ENCODE results near the gene BEGAIN.

The BEGAIN gene

DNA sequence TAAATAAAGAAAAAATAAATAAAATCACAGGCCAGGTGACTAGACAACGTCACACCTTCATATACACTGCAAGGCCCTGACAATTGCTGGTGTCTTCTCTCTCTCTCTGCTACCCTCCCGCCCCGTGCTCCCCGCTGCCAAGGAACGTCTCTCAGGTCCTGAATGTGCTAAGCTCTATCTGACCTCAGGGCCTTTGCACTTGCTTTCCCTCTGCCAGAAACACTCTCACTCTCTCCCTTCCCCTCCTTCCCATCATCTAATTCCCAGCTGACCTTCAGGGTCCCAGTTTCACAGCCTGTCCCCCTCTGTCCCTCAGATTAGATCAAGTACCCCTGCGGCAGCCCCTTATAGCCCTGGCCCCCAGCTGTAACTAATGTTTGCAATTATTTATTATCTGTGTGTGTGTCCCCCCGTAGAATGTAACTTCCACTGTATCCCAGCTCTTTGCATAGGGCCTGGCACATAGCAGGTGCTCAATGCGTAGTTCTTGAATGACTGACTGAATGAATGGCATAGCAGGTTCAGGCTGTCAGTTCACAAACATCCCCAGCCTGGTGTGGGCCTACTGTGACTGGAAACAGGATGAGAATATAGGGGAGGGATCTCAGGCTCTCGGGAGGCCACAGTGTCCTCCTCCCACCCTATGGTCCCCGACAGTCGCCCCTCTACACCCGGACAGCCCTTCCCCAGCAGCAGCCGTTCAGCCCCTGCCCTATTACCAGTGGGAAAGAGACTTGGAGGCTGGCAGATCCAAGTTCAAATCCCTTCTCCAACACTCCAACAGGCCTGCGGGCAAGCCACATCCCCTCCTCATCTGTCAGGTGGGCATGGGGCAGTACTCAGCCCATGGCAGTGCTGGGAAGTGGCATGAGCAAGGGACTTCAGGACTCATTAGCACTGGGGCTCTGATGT lies 6.6 kb downstream of the BEGAIN start:
- no peak for DNase-seq

DNA sequence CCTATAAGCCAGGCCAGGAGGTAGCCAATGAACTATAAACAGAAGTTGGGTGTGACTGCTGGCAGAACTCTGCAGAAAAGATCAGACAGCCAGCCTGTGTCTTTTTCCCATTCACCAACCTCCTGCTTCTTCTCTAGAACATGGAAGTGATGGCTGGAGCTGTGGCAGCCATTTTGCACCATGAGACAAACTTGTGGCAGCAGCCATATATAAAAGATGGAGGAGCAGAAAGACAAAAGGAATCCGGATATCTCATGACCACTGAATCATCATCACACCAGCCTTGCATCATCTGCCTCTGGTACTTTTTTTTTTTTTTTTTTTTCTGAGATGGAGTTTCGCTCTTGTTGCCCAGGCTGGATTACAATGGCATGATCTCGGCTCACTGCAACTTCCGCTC lies 8.7 kb downstream of the BEGAIN start:
- peak; percentile 48 for DNase-seq

DNA sequence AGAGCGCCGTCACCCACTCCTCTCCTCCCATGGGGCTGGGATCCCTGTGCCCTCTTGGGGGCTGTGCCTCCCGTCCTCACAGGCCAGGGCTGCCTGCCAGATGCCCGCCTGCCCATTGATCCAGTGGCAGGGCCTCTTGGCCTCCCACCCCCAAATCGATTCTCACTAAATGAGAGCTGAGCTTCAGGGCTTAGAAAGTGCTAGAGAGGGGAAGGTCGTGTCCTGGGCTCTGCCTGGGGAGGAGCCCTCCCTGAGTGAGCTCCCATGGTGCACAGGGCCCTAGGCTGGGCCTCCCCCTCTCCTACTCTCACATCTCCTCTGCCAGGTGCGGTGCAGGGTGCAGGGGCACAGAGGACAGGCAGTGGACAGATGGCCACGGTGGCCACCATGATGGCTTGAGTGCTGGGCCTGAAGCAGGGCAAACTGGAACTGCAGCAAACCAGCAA lies 9.2 kb downstream of the BEGAIN start:
- no peak for DNase-seq

DNA sequence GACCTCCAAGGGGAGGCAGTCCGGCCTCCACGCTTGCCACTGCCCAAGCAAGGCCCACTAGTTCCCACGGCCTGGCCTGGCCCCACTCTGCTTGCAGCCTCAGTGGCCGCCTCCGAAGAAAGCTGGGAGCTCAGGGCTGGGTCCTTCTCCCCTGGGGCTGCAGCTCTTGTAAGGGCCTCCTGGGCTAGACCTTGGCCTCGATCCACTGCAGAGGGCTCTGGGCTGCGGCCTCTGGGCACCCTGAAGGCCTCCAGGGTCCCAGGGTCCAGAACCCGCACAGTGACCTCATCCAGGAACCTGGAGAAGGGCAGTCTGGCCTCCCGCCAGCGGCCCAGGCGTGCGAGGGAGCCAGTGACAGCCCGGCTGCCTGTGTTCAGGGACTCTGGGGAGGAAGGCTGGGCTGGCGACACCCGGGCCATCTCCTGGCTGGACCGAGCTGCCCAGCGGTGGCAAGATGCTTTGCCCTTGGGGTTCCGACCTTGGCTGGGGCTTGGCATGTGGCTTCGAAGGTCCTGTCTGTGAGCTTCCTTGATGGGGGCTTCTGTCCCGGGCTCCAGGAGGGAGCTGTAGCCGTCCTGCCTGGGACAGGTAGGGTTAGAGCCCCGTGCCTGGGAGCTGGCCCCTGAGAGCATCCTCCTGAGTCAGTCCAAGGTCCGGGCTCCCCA lies 9.8 kb downstream of the BEGAIN start:
- no peak for DNase-seq

DNA sequence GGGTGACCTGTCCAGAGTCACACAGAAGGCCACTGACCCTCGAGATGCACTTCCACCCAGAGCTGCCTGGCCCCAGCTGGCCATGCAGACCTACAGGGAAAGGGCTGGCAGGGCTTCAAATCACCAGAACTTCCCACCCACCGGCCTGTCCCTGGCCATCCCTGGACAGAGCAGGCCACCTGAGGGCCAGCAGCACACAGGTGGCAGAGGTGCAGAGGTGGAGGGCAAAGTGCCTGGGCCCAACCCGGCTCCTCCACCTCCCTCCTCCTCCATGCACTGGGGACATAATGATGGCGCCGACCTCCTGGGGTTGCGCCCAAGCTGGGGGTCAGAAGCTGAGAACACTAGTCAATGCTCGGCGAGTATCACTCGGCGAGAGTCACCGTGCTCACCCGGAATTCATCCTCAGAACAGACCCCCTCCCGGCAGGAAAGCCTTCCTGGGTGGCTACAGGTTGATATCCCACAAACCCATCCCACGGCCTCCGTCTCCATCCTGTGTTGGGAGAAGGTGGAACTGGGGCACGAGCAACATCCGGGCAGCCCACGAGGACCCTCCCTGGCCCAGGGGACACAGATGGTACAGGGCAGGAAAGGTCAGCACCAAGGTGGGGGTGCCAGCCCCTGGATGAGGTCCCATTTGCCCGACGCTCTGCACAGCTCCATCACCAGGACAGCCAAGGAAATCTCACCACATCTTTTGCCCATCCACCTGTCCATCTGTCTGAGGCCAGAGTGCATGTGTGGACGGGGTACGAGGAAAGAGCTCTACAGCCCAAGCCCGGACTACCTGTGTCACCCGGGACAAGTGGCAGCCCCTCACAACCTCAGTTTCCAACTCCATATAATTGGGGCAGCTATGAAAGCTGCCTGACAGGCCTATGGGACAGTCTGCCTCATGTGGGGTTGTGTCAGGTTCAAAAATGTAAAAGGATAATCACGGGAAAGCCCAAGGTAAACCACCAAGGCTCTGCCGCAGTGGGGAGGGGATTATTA lies 10.8 kb downstream of the BEGAIN start:
- DNase-seq: no peak

DNA sequence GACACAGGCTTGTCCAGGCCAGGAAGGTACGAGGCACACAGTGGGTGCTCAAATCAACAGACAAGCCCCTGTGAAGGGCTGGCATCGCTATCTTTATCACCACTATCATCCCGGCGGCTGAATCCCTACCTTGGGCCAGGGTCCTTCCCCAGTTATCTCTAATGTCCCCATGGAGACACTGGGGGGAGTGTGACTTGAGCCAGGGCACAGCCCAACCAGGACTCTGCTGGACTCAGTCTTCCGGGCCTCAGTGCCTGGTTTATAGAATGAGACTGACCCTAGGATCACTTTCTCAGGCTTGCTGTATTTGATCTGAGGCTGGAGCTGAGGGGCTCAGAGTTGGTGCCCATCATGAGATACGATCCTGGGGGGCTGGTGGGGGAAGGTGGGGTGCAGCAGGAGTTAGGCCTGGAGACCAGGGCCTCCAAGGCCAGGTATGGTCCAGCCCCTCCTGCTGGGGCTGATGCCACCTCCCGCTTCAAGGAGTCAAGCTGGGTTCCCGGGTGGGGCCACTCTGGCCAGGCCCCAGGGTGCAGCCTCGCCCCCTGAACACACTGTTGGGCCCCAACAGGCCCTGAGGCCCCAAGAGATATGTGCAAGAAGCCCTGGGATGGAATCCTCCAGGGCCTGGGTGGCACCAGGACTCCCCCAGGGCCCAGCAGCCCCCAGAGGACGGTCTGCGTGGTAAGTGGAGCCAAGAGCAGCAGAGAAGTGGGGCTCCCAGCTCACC lies 11.8 kb downstream of the BEGAIN start:
- DNase-seq: no peak

DNA sequence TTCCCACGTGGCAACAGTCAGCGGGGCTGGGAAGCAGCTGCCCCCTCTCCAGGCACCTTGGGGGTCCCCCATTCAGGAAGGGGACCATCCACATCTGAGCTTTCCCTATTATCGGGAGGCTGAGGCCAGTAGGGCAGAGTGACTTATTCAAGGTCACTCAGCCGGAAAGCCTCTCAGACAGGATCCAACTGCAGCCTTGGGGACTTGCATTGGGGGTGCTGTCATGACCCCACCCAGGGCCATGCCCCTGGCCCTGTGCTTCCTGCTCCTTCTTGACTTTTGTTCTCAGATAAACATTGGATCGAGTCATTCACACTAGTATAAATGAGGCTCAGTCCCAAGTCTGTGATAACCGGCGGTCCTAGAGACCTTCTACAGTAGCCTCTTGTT lies 12.6 kb downstream of the BEGAIN start:
- no peak for DNase-seq

DNA sequence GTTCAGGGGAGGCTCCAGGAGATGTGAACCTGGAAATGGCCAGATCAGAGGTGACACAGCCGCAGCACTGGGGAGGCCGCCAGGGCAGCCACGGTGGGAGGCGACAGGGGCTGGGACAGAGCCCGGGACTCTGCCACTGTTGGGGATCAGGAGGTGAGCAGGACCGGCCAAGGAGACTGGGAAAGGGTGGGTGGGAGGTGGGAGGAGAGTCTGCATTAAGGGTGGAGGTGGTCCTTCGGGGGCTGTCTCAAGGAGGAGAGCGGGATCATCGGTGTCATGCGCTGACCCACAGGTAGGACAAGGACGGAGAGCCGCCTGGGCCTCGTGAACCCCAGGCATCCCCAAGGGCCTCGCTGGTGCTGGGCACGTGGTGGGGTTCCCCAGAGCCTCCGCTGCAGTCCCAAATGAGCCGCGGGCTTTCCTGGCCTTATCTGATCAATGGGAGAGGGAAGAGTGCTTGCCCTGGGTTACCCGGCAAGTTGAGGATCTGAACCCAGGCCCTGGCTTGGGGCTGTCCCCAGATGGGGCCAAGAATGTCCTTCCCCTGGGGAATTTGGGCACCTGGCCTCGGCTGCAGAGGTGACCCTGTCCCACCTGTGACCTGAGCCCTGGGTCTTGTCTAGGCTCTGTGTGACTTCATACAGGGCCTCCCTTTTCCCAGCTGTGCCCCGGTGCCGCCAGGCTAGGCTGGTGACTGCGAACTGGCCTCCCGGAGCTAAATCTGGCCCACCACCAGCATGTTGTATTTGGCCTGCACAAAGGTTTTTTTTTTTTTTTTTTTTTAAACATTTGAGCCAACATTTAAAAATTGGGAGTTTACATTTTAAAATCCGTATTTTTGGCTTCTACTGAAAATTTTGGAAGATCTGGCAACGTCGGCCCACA lies 13.2 kb downstream of the BEGAIN start:
- DNase-seq: no peak

DNA sequence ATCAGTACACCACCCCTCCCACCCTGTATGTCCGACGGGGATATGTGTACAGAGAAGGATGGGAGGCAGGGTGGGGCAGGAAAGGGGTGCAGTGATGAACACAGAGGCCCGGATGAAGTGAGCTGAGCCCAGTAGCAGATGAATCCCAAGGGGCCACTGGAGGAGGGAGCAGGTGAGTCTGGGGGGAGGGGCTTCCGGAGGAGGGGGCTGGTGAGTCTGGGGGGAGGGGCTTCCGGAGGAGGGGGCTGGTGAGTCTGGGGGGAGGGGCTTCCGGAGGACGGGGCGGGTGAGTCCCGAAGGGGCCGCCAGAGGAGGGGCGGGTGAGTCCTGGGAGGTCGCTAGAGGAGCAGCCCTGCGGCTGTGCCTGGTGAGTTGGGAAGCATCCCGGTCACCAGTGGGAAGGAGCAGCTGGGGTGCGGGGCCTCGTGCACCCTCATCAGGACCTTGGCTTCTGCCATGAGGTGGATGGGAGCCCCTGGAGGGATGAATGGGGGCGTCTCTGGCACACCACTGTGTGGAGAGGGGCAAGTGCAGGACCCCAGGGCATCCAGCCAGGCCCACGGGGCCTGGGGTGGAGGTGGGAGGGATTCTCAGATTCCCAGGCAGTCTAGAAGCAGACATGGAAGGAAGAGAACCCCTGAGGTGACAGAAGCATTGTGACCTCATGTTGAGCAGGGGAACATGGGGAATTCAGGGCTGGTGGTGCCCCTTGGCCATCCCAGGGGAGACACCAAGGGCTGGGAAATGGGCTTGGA lies 14.0 kb downstream of the BEGAIN start:
- DNase-seq: no peak

DNA sequence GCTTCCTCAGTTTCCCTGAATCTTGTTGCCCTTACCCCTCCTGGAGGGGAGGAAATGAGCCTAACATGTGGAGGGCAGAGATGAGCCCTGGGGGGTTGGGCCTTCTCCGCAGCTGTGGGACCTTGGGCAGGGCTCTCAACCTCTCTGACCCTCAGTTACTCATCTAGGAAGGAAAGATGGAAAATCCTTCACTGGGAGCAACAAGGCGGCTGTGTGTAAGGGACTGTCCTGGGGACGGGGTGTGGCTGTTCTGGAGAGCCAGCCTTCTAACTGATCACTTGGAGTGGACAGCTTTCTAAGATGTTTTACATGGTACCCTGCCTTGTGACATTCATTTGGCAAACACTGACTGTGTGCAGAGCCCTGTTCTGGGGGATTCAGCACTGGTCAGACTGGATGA lies 14.7 kb downstream of the BEGAIN start:
- DNase-seq: no peak

DNA sequence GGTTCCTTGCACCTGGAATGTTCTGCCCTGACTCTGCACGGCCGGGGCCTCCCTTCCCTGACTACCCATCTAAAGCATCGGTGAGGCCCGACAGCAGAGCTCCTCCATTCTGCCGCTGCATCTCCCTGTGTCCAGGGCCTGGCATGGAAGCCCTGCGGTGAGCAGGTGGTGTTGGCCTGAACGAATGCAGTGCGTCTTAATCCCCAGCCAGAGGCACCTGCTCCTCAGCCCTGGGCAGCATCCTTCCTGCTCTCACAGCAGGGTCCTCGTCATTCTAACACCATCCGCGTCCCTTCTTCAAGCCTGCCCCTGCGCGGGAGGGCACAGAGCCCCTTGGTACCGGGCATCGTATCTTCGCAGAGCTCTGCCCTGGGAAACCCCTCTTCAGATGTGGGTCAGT lies 15.4 kb downstream of the BEGAIN start:
- no peak for DNase-seq

DNA sequence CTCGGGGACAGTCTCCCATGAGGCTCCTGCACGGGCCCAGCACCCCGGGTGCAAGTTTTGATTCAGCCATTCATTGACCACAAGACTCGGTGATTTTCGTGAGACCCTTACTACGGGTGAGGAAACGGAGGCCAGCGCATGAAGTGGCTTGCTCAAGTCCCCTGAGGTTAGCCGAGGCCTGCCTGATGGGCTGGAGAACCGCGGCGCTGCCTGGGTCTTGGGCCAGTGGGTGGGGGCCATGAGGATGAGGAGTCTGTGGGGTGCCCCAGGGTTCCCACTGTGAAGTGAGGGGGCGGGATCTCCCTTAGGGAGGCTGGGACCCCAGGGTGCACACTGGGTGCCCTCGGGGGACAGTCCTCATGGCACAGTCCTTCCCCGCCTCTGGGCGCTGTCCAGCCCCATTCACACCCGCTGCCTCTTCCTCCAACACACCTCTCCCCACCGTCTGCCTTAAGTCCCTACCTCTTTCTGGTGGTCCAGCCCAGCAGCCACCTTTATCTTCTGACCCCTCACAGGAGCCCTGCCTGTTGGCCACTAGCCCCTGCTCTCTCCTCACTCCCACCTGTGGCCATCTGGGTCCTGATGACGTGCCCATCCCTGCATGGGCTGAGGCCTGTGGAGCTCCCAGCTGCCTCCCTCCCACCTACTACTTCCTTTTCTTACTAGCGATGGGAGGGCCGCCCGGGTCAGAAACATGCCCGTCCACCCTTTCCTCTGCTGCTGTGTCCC lies 16.3 kb downstream of the BEGAIN start:
- DNase-seq: no peak

DNA sequence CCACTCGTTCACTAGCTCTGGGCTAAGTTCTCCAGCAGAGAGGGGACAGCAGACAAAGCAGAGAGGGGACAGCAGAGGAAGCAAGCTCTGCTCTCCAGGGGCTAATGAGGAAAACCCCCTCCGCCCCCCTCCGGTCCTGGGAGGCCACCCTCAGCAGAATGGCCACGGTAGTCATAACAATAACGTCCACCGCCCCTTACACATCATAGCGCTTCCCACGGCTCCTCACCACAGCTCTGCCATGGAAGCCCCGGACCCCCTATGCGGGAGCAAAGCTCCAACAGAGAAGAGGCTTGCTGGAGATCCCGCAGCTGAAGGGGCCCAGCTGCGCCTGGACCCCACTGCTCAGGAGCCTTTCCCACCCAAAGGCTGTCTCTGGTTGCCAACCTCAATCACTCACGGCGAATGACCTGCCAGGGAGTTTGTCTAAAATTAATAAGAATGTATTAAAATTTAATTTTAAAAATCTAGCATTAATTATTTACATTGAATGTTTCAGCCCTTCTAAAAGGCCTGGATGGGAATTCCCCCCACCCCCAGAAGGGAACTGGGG lies 17.4 kb downstream of the BEGAIN start:
- DNase-seq: no peak

DNA sequence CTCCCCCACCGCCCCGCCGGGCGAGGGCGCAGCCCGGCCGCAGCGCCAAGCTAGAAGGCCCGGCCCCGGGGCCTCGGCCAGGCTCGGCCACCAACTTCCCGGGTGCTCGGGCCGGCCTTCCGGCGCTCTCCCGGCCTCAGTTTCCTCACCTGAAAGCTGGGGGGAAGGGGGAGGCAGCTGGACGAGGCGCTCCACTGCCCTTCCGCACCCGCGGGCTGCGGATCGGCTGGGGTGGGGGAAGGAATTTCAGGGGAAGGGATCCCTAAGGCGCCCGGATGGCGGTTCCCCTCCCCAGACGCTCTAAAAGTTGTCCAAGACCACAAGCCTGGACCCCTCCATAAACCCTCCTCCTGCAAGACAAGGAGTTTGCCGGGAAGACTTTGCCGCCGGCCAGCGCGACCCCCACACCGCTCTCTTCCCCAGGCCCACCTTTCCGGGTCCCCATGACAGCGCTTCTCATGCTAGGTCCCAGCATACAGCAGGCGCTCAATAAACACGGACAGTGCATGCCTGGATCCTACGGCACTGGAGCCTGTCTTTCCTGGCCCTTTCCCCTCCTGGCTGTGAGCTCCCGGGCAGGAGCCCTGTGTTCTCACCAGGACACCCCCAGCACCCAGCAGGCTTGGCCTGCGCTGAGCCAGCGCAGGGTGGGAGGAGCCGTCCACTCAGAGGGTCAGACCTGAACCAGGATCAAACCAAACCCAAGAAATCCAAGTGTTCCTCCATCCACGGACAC lies 18.1 kb downstream of the BEGAIN start:
- DNase-seq: no peak

DNA sequence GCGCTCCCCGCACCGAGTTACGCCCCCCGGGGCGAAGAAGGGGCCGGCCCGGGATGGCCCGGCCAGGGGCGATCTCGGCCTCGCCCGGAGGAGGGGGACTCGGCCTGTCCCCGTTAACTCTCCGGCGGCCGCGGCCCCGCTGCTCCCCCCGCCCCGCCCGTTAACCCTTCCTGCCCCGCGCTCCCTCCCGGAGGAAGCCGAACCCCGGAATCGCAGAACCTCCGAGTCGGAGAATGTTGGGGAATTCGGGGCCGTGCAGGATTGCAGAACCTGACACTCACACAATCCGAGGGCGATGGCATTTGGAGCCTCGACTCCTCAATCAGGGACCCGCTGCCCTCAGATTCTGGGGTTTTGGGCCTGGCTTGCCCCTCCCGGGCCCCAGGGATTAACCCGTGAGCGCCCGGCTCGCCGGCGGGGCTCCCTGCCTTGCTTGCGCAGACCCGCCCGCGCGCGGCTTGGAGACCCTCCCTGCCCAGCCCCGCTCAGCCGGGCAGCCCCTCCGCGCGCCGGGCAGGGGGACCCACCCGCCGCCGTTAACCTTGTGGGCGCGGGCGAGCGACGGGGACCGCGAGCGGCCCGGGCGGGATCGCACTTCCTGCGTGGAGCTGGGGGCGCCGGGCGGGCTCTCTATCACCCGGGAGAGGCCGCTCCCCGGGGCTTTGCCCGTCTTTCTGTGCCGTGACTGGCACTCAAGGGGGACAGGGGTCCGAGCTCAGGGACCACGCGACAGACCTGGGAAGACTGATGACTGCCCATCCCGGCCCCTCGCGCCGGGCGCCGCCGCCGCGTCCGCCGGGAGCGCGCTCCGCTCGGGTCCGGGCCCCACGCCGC lies 18.8 kb downstream of the BEGAIN start:
- DNase-seq: no peak

DNA sequence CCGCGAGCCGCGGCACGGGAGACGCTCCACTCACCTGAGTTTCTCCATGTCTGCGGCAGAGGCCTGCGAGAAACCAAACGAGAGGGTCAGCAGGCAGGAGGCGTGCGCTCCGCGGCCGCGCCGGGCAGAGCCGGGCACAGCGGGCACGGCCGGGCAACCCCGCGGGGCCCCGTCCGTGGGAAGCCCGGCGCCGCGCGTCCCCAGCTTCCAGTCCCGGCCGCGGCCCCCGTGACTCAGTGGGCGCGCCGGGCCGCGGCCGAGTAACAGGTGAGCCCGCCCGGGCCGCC lies 19.4 kb downstream of the BEGAIN start:
- DNase-seq: no peak

DNA sequence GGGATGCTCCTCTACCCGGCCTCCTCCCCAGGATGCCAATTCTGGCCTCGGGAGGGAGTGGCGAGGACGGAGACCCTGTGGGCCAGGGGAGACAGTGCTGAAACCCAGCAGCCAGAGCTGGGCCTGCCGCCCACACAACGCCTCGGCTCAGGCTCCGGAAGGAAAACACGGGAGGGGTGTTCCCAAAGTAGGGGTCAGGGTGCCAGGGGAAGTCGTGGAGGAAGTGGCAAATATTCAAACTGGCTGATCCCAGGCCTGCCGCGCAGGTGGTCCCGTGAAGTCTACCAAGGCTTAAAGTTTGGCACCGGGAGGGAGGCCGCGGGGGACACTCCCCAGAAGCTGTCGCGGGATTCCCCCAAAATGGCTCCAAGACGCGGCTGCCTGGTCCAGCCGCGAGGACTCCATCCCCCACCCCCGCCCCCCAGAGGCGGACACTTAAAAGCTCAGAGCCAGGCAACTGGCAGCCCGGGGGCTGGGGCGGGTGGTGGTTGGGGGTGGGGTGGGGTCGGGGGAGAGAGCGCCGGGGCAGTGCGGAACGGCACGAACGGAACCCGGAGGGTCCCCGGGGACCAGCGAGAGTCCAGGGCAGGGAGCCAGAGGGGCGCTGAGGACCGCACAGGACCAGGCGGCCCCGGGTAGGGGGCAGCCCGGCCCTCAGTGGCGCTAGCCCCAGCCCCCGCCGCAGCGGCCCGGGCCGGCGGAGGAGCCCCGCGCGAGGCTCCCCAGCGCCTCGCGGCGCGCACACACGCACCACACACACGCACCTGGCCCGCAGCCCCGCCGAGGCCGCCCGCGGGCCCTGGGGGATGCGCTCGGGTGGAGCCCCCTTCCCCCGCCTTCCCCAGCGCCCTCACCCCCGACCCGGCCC lies 20.0 kb downstream of the BEGAIN start:
- DNase-seq: no peak
